ENCODE data around the gene FOXD2.

The FOXD2 gene

DNA sequence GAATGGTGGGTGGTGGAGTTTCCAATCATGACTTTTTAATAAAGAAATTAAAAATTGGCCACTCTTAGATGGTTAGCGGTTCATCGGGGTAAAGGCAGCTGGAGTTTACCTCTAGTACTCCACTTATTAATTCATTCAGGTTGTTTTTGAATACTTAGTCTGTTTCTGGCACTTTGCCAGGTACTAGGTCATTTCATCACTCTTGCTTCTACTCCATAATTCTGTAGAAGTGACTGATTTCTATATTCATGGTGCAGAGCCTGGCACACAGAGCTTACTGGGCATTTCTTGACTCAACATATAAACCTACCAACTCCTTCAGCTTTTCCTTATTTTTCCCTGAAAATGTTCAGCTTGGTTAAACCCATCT is 31.5 kb downstream of the FOXD2 start:
- DNase-seq = peak; percentile 29

DNA sequence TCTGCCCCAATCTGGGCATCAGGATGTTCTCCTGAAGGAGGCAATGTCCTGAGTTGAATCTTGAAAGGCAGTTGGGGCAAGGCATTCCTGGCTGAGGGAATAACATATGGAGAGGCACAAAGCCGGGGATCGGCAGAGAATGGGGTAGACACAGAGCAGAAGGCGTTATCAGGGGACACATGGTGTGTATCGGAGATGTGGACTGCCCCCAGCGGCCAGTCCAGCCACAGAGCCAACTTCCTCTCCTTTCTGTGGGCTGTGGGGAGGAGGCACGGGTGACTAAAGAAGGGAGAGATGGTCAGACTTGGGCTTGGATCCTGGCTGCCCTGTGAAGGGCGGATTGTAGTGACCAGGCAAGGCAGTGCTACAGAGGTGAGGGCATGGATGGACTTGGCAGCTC is 32.1 kb downstream of the FOXD2 start:
- DNase-seq = no peak

DNA sequence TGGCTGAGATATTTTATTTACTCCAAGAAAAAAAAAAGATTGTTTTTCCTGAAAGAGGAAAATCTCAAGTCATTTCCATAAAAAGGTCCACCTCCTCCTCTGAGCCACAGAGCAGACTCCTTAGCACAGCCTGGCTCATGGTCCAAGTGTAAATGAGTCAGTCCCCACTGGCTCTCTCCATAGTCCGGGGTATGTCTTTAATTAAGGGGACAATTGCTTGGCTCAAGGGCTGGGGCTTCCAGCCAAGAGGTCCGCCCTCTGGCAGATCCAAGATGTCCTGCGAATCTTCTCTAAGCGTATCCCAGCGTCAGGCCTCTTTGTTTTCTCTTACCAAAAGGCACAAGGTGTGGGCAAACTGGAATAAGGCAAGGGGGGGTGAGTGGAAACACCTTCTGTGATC is 33.3 kb downstream of the FOXD2 start:
- DNase-seq = no peak

DNA sequence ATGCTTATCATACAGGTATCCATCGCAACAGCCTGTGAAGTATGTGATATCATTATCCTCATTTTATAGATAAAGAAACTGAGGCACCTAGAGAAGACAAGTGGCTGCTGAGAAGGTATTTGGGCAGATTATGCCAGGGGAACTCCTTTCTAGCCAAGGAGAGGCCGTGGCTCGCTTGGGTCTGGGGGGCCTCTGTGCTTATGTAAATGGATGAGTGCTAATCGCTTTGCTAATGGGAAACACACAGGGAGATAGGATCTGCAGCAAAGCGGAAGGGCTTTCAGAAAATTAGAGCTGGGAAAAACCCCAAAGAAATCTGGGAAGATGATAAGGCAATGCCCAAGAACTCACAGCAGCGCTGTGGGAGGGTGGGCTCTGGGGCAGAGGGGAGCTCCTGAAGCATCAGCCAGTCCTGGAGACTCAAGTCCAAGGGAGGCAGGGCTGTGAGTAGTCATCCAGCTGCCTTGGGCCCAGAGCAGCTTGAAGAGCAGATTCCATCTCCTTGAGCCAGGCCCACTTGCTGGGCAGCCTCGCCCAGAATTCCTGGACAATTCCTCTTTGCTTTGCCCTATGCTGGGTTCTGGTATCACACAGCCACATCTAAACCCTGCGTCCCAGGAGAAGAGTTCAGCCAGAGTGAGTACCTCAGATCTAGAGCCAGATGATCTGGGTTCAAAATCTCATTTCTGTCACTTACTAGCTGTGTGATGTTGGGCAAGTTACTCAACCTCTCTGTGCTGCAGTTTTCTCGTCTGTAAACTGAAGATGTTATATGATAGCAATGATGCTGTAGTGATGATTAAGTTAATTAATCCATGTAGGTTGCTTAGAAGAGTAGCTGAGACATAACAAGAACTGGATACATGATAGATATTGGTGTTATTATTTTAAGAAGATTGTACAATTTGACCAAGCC is 36.7 kb downstream of the FOXD2 start:
- no peak for DNase-seq

DNA sequence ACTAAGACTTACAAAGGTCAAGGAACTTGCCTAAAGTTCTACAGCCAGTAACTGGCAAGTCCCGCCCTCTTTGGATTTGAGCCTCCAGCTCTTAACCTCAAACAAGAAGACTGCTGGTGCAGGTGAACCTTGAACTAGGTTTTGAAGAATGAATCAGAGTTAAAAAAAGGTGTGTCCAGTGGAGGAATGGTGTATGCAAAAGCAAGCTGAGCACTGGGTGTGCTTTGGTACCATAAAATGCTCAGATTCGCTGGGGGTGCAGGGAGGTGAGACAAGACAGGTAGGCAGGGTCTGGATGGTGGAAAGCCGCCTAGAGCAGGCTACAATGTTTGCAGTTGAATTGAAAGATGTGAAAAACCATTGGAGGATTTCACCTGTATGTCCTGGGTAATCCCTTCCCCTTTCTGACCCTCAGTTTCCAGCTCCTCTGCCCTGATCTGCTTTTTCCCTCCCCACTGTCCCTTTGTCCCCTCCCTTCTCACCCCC is 39.8 kb downstream of the FOXD2 start:
- DNase-seq = no peak

DNA sequence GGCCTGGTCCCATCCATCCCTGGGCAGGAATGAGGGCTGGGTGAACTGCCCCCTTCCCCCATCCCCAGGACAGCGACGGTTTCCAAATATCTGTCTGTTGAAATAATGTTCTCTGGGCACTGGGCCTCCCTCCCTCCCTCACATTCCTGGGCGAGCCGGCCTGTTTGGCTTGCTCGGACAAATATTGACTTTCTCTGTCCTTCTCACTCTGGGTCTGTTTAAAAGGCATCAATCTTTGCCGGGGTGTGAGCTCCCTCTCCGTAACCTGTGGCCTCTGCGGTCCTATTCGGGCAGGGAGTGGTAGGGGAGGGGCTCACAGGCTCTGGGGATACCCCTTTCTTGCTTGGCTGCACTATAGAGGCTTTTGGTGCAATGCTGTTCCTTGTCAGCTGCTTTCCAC is 40.2 kb downstream of the FOXD2 start:
- no peak for DNase-seq

DNA sequence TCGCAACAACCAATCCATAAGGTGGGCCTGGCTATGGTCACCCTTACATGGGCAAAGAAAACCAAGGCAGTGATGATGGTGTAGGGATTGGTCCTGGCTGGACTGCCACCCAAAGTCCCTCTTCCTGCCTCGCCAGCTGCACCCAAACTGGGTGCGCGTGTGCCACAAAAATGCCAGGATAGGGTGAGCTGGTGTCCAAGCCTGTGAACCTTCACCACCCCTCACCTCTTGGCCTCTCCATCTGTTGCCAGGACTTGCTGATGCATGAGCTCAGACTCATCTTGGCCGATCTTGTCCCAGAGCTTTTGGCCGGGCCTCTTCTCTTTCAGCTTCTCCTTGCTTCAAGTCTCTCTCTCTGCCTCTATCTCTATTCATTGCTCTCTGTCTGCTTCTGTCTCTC is 41.8 kb downstream of the FOXD2 start:
- no peak for DNase-seq

DNA sequence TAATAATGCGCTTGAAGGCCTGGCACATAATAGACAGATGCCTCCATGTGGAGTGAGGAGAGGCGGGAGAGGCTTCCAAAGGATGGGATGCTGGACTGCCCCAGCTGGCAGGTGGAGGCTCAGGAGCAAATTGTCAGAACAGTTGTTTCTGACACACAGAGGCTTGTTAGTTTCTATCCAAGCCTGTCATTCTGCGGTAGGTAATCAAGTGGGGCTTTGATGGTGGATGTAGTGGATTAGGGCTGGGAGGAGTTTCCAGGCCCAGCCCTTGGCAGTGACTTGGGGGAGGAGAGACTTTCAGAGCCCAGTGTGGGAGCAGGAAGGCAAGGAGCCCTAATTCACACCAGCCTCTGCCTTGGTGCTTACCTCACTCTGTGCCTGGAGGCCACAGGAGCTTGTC is 44.1 kb downstream of the FOXD2 start:
- DNase-seq = no peak

DNA sequence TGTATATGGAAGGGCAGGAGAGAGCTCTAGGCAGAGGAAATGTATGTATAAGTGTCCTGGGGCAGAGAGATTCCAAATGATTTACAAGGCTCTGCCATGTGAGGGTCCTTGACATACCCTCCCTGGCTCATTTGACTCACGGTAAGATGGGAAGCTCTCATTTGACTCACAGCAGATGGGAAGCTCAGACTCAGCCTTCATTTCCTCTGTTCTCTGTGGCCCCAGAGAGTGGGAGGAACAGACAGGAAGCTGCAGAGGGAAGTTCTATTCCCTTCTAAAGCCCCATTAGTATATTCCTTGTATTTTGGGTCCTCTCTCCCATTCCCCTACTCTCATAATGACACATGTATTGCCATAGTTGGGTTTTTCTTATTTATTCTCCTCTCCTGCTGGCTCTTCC is 44.9 kb downstream of the FOXD2 start:
- no peak for DNase-seq

DNA sequence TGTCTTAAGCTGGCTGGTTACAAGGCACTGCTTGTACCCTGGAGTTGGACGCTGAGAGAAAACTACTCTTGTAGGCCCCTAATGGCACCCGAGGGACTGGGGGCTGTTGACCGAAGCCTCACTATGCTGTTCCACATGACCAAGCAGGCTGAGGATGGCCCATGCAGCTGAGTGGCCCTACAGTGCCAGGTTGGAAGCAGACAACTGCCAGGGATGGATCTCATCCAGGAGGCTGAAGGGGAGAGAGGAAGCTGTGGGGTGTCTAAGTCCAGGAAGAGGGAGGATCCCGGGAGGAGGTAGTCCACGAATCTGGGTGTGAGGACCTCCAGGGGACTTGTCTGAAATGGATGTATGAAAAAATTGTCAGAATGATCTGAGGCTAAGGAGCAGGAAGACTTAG is 45.8 kb downstream of the FOXD2 start:
- DNase-seq = no peak

DNA sequence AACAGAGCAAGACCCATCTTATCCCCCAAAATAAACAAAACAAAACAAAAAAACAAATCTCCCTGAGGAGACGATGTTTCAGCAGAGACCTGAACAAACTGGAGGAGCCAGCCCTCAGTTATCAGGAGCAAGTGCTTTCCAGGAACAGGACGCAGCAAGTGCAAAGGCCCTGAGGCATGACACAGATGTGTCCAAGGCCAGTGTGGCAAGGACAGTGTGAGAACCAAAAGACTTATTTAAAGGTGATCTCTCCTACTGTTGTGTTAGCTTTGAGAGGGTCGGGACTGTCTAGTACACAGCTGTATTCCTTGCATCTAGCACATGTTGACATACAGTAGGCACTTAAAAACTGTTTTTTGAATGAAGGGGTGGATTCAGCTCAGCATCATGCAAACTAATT is 48.0 kb downstream of the FOXD2 start:
- no peak for DNase-seq

DNA sequence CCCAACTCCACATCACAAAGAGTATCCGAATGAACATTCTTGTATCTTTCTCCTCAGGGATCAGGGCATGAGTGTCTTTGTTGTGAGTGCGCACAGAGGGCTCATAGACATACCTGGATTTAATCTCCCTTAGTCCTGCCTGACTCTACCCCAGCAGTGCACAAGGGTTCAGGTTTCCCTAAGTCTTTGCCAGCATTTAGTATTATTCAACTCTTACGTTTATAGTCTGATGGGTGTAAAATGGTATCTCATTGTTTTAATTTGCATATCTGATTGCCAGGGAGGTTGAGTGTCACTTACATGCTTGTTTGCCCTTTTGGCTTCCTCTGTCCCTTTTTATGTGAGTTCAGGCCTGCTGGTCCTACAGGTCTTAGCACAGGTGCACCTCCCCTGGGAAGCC is 49.5 kb downstream of the FOXD2 start:
- DNase-seq = no peak

DNA sequence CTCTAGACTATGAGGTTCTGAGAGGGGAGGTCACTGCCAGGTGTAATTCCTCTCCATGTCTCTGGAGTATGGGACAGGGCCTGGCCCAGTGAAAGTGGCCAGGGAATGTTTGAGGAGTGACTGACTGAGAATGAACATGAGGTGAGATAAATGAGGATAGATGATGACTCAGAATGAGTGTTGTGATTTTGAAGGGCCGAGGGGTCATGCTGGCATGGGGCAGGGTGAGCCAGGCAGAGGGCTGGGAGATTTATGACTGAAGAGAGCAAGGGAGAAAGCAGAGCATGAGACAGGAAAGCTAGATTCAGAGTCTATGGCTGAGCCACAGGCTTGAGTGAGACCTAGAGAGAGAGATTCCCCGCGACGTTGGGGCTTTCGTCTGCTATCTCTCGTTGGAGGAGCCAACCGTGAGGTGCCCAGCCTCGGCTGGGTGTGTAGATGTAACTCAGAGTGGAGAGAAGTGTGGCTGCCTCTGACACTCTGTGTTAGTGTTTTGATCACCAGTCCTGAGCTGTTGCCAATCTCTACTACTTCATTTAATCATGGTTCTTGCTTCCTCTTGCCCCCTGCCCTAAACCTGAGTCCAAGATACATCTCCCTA is 50.1 kb downstream of the FOXD2 start:
- no peak for DNase-seq

Data from NCI-H1105 treated with DMSO at 0.1 percent for 48 hours (cell line).